GM12874 (cell line): ENCODE measurements around the gene CALN1.

ENCODE experiments used
- CTCF ChIP-seq: IDR thresholded peaks from 2 replicates; pipeline ENCODE4 v1.5.1; 2011; ENCODE audit warnings: low read depth, mild to moderate bottlenecking, control low read depth, low read length, moderate library complexity; ENCODE audit not compliant: insufficient read depth

Gene CALN1

GRCh38 chr7:71905821-71906220, 506.3 kb downstream of the CALN1 start:
- no peak for TF ChIP-seq CTCF

GRCh38 chr7:71904484-71904883, 507.7 kb downstream of the CALN1 start:
- no peak for TF ChIP-seq CTCF

- no peak for TF ChIP-seq CTCF
These were observed 511.6 kb downstream of the CALN1 start for GRCh38 chr7:71900556-71900955.

- TF ChIP-seq CTCF = no peak
These were observed 515.6 kb downstream of the CALN1 start for GRCh38 chr7:71896535-71896934.

- no peak for TF ChIP-seq CTCF
These were observed 526.1 kb downstream of the CALN1 start for GRCh38 chr7:71886046-71886445.

- no peak for TF ChIP-seq CTCF
These were observed 526.7 kb downstream of the CALN1 start for GRCh38 chr7:71885487-71885886.

- TF ChIP-seq CTCF = no peak
These were observed 528.7 kb downstream of the CALN1 start for GRCh38 chr7:71883415-71883814.

GRCh38 chr7:71871446-71871845, 540.7 kb downstream of the CALN1 start:
- TF ChIP-seq CTCF = no peak
